DOHH2 (cell line): ENCODE results near the gene DNAH10.
A peak's percentile ranks its signal among the peaks of the same experiment; 100 is the strongest.

ENCODE experiments used
- H3F3A ChIP-seq: fragments of 200-600 bp; sonication (generic), shearing (Covaris generic); 2 replicates; pipeline ENCODE4 v1.6.0; 2016; ENCODE audit warnings: antibody characterized with exemption, mild to moderate bottlenecking; ENCODE audit not compliant: control insufficient read depth, insufficient read depth
- H3K27ac ChIP-seq: fragments of 200-600 bp; sonication (generic); 2 replicates; pipeline ENCODE4 v1.5.1; 2014; ENCODE audit warnings: low read depth, mild to moderate bottlenecking, low read length, moderate library complexity
- H3K27me3 ChIP-seq: fragments of 200-600 bp; sonication (generic); 2 replicates; pipeline ENCODE4 v1.6.1; 2014; ENCODE audit warnings: mild to moderate bottlenecking, low read length, mixed read lengths; ENCODE audit not compliant: control insufficient read depth
- H3K36me3 ChIP-seq: fragments of 200-600 bp; sonication (generic); 2 replicates; pipeline ENCODE4 v1.6.1; 2014; ENCODE audit warnings: mild to moderate bottlenecking, low read length, moderate library complexity, mixed read lengths; ENCODE audit not compliant: control insufficient read depth
- H3K4me1 ChIP-seq: fragments of 200-600 bp; sonication (generic); 2 replicates; pipeline ENCODE4 v1.6.1; 2014; ENCODE audit warnings: mild to moderate bottlenecking, low read length, mixed read lengths; ENCODE audit not compliant: control insufficient read depth
- H3K4me2 ChIP-seq: fragments of 200-600 bp; sonication (generic); 2 replicates; pipeline ENCODE4 v1.6.0; 2014; ENCODE audit warnings: mild to moderate bottlenecking, low read length, moderate library complexity
- H3K4me3 ChIP-seq: fragments of 200-600 bp; sonication (generic); 2 replicates; pipeline ENCODE4 v1.5.1; 2014; ENCODE audit warnings: mild to moderate bottlenecking, low read length, mixed read lengths
- H3K79me2 ChIP-seq: fragments of 200-600 bp; sonication (generic); 2 replicates; pipeline ENCODE4 v1.6.1; 2014; ENCODE audit warnings: mild to moderate bottlenecking, low read length, mixed read lengths; ENCODE audit not compliant: control insufficient read depth
- H3K9me2 ChIP-seq: fragments of 200-600 bp; sonication (generic); replicated peaks from 2 replicates; pipeline ENCODE4 v1.6.1; 2014; ENCODE audit warnings: mild to moderate bottlenecking, low read length, mixed read lengths; ENCODE audit not compliant: control insufficient read depth
- H3K9me3 ChIP-seq: fragments of 200-600 bp; sonication (generic); 2 replicates; pipeline ENCODE4 v1.6.1; 2014; ENCODE audit warnings: antibody characterized with exemption, low read length, mixed read lengths; ENCODE audit not compliant: control insufficient read depth, insufficient read depth
- H4K20me1 ChIP-seq: fragments of 200-600 bp; sonication (generic); 2 replicates; pipeline ENCODE4 v1.6.0; 2014; ENCODE audit warnings: low read depth, mild to moderate bottlenecking, antibody characterized with exemption, low read length, moderate library complexity; ENCODE audit not compliant: control insufficient read depth, insufficient read depth
- CTCF ChIP-seq: fragments of 200-600 bp; sonication (generic); IDR thresholded peaks from one replicate; pipeline ENCODE4 v1.5.1; 2014; ENCODE audit warnings: antibody characterized with exemption, mild to moderate bottlenecking, low read depth, low read length; ENCODE audit not compliant: poor library complexity, severe bottlenecking
- EZH2phosphoT487 ChIP-seq: fragments of 200-600 bp; sonication (generic); IDR thresholded peaks from 2 replicates; pipeline ENCODE4 v1.6.1; 2017; ENCODE audit warnings: borderline replicate concordance, mild to moderate bottlenecking, antibody characterized with exemption, low read length, moderate library complexity, mixed read lengths

DNAH10 gene

GRCh38 chr12:123979566-123979965, 217.5 kb downstream of the DNAH10 start:
- peaks cover 55% of the 10 kb centered on the region for H3K36me3 ChIP-seq
- H3K9me2 ChIP-seq, result no peaks in the 10 kb centered on the region
- no peaks in the 10 kb centered on the region for H3K27me3 ChIP-seq
- no peak overlapping the region for H3K27ac ChIP-seq
- no peak for TF ChIP-seq CTCF
- no peak for TF ChIP-seq EZH2phosphoT487
- no peak overlapping the region for H3K4me2 ChIP-seq
- peaks cover 6% of the 10 kb centered on the region for H3K4me1 ChIP-seq
- no peaks in the 10 kb centered on the region for H3K9me3 ChIP-seq
- H4K20me1 ChIP-seq, result no peaks in the 10 kb centered on the region
- peaks cover 59% of the 10 kb centered on the region for H3K79me2 ChIP-seq
- H3F3A ChIP-seq, result 0 out of 2 replicates have a peak, but pooled peaks cover 2% of the 10 kb centered on the region
- no peak overlapping the region for H3K4me3 ChIP-seq

- 0 out of 2 replicates have a peak, but pooled peaks cover 2% of the 10 kb centered on the region for H3F3A ChIP-seq
- no peak overlapping the region for H3K27ac ChIP-seq
- H3K79me2 ChIP-seq, result peaks cover 68% of the 10 kb centered on the region
- no peaks in the 10 kb centered on the region for H4K20me1 ChIP-seq
- peaks cover 10% of the 10 kb centered on the region for H3K4me1 ChIP-seq
- no peak for TF ChIP-seq CTCF
- TF ChIP-seq EZH2phosphoT487, result no peak
- H3K9me2 ChIP-seq, result no peaks in the 10 kb centered on the region
- H3K36me3 ChIP-seq, result peaks cover 44% of the 10 kb centered on the region
- H3K9me3 ChIP-seq, result no peaks in the 10 kb centered on the region
- H3K4me3 ChIP-seq, result no peak overlapping the region
- H3K4me2 ChIP-seq, result no peak overlapping the region
- no peaks in the 10 kb centered on the region for H3K27me3 ChIP-seq
Observed at GRCh38 chr12:123982269-123982668, 220.2 kb downstream of the DNAH10 start.

GRCh38 chr12:123983822-123984485, 221.9 kb downstream of the DNAH10 start:
- Histone ChIP-seq H3K79me2 (peaks cover 63% of the 10 kb centered on the region), H3F3A (no peaks in the 10 kb centered on the region), H3K27me3 (no peaks in the 10 kb centered on the region), H4K20me1 (no peaks in the 10 kb centered on the region), H3K27ac (no peak overlapping the region), H3K4me1 (peaks cover 10% of the 10 kb centered on the region), H3K4me3 (no peak overlapping the region), H3K9me3 (no peaks in the 10 kb centered on the region), H3K4me2 (no peak overlapping the region), H3K9me2 (no peaks in the 10 kb centered on the region), H3K36me3 (peaks cover 55% of the 10 kb centered on the region)
- TF ChIP-seq CTCF, result peak; percentile 72
- TF ChIP-seq EZH2phosphoT487, result no peak
